ENCODE results near the gene MIA3.
A peak's percentile ranks its signal among the peaks of the same experiment; 100 is the strongest.

Gene MIA3

DNA sequence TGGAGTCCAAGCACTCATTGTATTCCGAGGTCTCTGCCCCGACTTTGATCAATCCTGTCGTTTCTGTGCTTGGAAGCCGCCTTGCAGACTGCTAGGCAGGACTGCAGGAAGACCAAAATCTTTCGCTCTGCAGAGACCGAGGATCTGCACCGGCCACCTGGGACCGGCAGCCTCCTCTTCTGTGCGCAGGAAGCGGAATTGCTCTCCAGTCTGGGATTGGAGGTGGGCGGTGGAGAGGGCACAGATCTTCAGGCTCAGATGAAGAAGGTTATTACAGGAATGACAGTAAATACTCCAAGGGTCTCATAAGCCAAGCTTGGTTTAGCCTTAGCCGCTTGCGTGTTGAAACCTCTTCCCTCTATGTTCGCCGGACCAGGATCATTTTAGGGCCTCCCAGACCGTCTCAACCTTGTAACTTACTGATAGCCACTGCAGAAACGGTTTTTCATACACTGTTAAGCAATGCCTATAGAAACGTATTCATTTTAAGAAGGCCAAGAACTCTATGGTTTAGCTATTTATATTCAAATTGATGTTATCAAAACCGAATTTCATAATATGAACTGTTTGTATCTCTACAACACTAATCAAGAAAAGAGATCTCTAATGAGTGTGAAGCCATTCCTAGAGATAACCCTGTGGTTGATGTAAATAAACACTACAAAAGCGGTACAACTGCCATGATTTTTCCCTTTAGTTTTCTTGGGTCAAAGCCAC lies 1.1 kb downstream of the MIA3 start:
- DNase-seq: peak; percentile 11

DNA sequence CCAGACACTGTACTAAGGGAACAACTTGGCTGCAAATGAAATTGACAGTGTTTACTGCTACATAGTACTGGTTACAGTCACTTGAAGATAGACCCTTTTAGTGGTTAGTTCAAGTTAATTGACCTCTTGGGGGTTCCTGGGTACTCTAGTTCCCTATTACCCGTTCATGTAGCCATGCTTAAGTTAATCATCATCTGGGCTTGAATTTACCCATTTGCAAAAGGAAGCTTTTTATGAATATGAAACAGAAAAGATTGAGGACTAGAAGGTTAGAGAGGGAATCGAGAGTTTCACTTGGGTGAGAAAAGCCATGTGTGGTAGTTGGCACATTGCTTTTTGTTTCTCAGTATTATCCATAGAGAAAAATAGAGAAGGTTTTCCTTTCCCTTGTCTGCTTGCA lies 2.7 kb downstream of the MIA3 start:
- DNase-seq: peak; percentile 13

DNA sequence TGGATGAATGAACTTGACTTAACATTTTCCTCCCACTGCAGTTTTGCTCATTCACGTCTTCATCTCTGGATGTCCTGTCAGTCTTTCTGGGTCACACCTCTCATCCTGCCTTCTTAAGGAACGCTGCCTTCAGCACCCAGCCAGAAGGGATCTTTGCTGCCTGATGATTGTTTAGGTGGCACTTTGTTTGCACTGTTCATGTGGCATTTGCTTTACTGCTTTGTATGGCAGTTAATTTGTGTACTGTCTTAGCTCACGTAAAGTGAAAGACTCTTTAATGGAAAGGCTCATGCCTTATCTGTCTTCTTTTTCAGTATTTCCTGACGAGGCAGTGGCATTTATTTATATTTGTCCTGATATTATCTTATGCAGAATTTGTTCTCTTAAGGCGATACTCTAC lies 4.9 kb downstream of the MIA3 start:
- DNase-seq: no peak

DNA sequence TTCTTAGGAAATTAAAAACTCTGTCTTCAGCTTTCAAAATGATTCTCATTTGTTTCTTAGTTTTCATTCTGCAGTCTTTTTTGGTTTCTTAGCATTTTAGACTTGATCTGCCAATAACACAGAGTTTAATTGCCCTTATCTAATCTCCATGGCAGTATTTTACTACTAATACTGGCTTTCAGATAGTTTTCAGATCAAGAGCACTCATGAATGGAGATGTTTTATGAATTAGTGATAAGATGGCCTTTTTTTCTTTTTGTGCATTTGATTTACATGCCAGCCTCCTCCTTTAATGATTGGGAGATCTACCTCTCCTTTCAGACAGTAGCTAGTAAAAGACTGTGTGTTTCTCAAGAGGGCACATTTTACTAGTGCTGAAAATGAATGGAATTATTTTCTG lies 5.6 kb downstream of the MIA3 start:
- DNase-seq: no peak

DNA sequence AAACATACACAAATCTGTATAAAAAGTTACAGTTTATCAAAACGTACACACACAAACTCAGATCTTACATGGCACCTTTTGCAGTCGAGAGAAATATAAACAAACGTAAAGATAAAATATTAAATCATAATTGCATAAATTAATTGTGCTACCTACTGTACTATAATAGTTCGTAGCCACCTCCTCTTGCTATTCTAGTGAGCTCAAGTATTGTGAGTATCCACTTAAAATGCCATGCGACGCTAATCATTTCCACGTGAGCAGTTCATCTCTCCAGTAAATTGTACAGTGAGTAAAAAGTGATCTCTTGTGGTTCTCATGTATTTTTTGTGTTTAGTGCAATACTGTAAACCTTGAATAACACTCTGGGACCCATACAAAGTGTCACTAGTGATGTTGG lies 6.3 kb downstream of the MIA3 start:
- DNase-seq: no peak

DNA sequence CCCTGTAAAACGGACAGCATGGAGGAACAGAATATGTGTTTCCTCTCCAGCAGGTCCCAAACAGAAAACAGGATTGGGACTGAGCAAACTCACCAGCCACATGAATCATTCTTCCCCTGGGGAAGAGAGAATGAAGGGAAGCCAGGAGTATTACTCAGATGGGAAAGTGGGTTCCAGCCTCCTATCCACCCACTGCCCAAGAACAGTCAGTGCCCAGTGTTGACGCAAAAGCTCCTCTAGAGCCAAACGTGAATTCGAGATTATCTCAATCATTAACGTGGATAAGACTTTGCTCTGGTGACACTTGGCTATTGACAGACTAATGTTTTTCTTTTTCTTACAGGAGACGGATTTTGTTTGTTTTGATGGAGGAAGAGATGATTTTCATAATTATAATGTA lies 9.3 kb downstream of the MIA3 start:
- DNase-seq: no peak

DNA sequence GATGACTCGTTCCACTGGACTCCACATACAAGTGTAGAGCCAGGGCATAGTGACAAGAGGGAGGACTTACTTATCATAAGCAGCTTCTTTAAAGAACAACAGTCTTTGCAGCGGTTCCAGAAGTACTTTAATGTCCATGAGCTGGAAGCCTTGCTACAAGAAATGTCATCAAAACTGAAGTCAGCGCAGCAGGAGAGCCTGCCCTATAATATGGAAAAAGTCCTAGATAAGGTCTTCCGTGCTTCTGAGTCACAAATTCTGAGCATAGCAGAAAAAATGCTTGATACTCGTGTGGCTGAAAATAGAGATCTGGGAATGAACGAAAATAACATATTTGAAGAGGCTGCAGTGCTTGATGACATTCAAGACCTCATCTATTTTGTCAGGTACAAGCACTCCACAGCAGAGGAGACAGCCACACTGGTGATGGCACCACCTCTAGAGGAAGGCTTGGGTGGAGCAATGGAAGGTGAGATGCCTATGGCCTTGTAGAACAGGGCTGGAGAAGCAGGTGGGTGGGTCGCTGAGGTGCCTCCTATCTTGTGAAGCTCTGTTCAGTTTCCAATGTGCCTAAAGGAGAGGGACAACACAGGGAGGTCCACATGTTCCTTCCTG lies 12.1 kb downstream of the MIA3 start:
- no peak for DNase-seq

DNA sequence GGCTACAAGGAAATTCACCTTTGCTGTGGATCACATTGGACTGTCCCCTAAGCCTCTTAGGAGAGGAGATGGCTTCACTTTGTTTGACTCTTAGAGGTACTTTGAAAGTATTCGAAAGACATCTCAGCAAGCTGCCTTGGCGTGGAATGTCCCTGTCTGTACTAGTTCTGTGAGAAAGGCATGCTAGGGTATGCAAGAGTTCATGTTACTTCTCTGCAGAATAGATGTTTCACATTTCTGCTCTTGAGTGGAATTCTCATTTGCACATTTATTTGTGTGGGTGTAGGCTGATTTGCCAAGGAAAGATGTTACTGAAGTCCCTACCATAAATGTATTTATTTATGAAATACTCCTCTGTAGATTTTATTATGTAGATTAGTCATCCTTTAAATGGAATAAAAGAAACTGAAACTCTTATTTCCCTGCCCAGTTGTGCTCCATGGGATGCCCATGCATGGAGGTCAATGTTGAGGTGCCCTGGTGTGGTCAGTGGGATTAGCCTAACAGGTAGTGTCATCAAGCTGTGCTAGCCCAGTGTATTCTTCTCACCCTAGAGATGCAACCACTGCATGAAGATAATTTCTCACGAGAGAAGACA lies 13.8 kb downstream of the MIA3 start:
- no peak for DNase-seq

DNA sequence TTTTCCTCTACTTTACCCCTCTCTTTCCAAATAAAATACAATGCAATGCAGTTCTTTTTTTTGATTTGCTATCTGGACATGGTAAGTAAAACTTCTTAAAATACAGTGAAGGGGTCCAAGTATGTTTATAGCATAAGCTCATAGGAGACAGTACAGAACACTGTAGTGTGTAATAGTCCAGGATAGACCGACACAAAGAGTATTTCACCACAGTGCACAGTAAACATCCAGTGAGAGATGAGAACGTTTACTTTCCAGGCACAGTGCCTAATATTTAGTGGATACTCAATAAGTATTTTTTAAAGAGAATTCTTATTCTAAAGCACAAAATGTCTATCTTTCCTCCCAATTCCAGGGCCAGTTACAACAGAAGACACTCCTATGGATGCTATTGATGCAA lies 14.9 kb downstream of the MIA3 start:
- DNase-seq: no peak

DNA sequence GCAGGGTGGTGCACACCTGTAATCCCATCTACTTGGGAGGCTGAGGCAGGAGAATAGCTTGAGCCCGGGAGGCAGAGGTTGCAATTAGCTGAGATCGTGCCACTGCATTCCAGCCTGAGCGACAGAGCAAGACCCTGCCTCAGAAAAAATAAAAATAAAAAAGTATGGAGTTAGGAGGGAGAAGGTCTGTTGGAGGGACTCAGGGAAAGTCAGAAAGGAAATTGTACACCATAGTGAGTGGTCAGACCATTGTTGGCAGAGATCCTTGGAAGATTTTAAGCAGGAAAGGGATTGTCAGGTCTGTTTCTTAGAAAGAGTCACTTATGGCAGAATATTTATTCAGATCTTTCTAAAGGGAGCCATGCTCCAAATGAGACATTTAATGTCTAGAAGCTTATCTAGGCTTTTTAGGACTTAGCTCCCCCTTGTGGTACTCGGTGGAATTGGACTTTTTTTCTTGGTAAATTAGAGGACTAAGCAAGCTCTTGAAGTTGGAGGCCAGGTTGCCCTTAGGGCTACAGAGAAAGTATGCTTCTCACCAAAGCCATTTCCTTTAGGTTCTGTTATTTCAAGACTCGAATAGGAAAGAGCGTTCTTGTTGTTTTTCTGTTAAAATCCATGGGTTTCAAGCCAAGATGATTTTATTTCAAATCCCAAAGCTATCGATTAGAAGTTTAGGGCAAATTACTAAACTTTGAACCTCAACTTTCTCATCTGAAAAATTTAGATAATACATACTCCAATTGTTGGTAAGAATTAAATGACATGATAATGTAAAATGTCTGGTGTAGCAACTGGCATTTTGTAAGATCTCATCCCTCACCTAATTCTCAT lies 16.5 kb downstream of the MIA3 start:
- peak; percentile 68 for DNase-seq

DNA sequence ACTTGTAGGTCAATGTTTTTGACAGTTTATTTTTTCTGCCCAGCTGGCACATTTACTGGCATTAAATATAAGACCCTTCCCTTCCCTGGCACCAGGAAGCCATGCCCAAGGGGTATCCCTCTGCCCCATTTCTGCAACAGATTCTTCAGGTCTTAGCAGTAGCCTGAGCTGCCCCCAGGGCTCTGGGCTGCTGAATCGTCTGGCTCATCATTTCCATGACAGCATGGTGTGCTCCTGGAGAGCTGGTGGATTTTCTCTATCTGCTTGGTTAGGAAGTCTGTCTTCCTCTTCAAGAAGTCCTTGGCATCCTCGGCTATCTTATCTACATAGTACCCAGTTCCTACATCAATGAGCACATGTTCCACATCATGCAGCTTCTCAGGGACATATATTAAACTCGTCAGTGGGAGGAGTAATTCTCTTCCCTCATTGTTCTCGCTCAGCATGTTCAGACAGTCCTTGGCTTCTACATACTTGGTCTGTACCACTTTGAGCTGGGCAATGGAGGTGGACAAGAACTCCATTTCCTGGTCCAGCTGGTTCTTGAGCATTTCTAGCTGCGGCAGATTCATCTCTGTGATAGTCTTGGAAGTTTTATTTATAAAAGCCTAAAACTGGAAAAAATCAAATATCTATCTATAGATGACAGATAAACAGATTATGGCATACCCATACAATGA lies 23.5 kb downstream of the MIA3 start:
- DNase-seq: no peak

DNA sequence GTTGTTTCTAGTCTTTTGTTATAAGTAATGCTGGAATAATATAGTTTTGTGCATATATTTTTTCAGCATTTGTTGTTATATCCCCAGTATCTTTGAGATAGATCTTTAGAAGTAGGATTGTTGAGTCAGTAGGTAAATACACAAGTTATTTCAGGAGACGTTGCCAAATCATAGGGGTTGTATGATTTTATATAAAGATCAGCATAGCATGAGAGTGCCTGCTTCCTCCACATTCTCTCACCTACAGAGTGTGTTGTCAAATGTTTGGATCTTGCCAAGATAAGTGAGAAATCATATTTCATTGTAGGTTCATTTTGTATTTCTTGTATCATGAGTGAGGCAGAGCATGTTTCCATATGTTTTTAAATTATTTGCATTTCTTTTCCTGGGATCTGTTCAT lies 24.6 kb downstream of the MIA3 start:
- DNase-seq: no peak

DNA sequence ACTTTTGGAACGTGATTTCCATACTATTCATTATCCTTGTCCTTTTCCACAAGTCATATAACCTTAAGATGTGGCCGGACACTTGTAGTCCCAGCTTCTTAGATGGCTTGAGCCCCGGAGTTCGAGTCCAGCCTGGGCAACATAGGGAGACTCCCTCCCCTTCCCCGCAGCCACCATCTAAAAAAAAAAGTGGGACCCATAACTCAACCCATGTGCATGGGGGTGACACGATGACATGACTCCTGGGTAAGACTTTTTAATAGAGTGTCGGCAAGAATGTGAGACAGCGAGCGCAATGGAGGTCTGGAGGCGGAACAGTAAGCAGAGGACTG lies 25.7 kb downstream of the MIA3 start:
- DNase-seq: no peak

DNA sequence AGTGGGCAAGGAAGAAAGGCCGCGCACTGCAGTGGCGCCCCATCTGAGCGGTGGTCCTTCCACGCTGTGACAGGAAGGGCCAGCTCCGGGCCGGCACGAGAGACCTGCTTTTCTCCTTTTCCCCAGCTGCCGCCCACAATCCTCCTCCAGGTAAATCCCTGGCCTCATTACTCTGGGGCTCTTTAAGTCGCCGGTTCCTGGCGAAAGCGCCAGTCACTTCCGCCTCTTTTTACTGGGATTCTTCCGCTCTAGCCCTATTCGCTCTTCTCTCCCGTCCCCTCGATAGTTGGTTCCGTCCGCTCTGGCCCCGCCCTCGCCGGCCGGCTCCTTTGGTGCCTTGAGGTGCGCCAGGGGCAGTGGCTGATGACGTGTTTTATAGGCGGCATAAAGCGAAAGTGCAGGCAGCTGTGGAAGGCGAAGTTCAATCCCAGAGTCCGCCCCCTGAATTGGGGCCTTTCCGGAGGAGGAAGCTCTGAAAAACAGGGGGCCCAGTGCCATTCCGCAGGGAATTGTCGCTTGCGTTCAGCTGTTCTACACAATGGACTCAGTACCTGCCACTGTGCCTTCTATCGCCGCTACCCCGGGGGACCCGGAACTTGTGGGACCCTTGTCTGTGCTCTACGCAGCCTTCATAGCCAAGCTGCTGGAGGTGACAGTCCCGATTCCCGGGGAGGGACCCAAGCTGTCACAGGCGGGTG lies 26.2 kb downstream of the MIA3 start:
- DNase-seq: peak; percentile 96

DNA sequence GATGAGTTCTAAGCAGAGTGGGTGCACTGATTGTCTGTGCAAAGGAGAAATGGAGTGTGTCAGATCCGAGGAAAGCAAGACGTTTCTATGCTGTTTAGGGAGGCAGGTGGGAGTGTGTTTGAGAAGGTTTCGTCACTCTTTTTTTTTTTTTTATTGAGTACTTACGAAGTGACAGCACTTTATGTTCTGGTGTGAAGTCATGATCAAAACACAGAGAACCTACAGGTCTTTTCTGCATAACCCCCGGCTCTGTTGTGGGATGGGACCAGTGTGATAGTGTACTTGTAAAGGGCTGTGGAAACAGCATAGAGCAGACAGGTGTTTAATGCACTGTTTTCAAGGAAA lies 26.7 kb downstream of the MIA3 start:
- peak; percentile 52 for DNase-seq

DNA sequence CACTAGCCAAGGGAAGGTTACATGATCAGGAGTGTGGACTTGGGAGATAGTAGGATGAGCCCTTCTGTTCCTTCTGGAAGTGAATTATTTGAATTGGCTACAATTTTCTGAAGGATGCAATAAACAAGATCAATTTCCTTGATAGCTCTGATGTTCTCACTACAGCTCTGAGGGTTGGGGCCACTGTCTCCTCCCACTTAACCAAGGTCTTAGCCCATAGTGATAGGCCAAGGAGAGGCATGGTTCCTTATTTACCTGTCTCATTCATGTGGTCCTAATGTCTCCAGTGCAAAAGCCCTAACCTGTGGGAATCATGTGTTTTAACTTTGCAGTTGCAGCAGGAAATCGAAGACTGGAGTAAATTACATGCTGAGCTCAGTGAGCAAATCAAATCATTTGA lies 34.8 kb downstream of the MIA3 start:
- no peak for DNase-seq

DNA sequence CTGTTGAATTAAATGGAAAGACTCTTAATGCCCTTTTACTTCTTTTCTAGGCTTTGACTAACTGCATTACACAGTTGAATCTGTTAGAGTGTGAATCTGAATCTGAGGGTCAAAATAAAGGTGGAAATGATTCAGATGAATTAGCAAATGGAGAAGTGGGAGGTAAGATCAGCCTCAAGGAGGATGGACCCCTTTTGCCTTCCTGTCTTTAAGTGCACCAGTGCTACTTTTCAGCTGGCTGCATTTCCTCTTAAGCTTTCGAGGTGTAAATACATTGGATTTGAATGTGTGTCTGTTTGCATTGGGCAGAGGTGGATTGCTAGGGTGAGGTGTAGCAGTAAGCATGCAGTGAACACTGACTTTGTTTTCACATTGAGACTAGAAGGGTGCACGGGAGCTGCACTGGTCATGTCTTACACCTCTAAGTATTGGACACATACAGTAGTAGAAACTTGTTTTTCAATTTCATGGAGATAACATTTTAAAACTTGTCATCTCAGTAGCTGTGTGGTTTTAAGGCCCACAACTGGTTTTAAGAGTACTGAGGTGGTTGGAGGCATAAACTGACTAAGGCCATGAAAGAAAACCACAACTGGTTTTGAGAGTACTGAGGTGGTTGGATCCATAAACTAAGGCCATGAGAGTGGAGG lies 35.4 kb downstream of the MIA3 start:
- no peak for DNase-seq

DNA sequence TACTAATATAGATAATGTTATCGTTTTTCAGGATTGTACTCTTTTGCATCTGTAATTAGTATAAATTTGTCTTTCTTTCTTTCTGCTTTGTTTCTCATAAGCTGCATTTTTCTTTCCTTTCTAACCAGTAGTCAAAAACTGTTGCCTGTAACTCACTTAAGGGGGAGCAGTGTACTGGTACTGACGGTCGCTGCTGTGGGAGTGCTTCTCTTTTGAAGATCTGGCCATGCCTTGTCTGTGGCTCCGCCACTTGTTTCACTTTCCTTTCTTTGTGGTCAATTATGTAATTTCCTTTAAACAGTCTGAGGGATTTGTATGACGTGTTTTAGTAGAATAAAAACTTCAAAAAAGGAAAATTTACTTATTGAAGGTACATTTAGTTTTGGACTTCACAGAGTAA lies 37.0 kb downstream of the MIA3 start:
- no peak for DNase-seq

DNA sequence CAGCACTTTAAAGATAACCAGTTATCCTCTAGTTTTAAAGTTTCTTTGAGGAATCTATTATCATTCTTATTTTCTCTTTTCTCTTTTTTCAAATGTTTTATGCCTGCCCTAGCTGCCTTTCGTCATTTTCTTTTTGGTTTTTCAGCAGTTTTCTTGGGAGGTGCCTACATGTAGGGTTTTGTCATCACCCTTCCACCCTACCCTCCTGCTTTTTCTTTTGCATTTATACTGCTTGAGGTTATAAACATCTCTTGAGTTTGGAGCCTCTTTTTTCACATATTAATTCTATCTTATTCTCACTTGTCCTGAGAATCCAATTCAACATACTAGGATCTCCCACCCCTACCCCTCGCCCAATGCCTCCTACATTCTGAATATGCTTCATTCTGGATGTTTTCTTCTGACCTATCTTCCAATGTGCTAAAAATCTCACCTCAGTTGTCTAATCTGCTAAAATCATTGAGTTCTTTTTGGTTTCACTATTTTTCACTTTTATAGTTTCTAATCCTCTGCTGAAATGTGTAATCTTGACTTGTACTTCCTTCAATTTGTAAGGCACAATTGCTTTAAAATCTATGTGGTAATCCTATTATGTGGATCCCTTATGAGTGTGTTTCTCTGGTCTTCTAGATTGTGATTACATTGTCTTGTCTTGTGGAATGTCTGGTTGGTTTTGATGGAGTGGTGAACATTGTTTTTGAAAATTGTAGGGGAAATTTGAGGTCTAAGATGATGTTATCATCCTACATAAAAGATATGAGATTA lies 38.7 kb downstream of the MIA3 start:
- DNase-seq: no peak

DNA sequence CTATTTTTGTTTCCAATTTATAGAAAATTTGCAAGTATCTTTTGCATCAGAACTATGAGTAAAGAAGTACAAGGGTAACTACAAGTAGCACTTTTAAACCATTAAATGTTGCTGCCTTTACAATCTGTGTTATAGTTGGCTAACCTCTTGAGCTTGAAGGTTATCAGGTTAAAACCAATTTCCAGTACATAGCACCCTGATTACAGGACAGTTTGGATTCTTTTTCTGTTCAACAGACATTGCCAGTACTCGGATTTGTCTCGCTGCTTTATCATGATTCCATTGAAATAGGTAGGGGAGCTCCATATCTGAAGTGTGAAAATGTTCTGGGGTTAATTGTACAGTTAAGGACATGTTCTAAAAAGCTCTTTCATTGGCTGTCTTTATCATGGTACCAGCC lies 40.0 kb downstream of the MIA3 start:
- no peak for DNase-seq

DNA sequence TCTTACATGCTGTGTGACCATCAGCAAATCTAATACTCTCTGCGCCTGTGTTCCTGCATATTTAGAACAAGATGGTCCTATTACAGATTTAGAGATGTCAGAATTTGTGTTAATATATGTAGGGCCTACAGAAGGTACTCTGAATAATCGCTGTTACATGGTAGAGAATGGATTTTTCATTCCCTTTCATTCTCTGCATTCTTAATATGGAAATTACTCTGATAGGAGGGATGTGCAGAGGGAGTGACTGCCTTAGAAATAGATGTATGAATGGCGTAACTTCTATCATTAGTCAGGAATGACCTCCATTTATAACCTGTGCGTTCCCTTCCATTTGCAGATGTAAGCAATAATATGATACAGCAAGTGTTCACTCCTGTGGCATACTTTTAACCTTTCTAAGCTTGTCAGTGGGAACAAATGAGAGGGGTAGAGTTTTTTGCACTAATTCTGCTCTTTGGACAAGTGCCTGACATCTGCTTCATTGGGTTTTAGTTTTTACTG lies 45.6 kb downstream of the MIA3 start:
- DNase-seq: no peak
